ENCODE data around the gene KLRC3.

DNA sequence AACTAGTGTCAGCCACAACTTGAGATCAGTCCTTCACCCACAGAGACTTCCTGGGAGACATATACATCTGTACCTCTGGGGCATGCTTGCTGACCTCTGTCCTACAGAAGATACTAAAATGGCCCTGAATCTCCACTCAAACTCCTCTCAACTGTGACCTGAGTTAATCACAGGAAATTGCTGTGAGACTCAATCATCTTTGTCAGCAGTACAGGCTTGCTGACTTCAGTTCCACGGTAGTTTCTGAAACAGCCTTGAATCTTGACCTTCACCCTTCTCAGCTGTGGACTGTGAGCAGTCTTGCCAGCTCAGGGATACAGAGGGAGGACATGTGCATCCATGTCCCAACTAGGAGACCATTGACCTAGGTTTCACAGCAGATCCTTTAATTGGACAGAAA lies 34.1 kb upstream of the KLRC3 start:
- TF ChIP-seq, protein P1, sequence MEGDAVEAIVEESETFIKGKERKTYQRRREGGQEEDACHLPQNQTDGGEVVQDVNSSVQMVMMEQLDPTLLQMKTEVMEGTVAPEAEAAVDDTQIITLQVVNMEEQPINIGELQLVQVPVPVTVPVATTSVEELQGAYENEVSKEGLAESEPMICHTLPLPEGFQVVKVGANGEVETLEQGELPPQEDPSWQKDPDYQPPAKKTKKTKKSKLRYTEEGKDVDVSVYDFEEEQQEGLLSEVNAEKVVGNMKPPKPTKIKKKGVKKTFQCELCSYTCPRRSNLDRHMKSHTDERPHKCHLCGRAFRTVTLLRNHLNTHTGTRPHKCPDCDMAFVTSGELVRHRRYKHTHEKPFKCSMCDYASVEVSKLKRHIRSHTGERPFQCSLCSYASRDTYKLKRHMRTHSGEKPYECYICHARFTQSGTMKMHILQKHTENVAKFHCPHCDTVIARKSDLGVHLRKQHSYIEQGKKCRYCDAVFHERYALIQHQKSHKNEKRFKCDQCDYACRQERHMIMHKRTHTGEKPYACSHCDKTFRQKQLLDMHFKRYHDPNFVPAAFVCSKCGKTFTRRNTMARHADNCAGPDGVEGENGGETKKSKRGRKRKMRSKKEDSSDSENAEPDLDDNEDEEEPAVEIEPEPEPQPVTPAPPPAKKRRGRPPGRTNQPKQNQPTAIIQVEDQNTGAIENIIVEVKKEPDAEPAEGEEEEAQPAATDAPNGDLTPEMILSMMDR (IDR thresholded peaks at IDR 0.05) = no peak
- no peak for TF ChIP-seq POLR2A (IDR thresholded peaks at IDR 0.05)
- no peak for TF ChIP-seq POLR2AphosphoS5 (IDR thresholded peaks at IDR 0.05; ENCODE audit: insufficient read depth in 1 of 2, low read depth in 1 of 2)
